HG03354 (cell line): ENCODE measurements around the gene DAAM2.

Experiments
- ATAC-seq: cut with Tn5 transposase; IDR thresholded peaks from one replicate; pipeline ENCODE4 v1.9.1; 2021; ENCODE audit warnings: mild to moderate bottlenecking; ENCODE audit not compliant: unreplicated experiment, poor library complexity, severe bottlenecking

DAAM2 gene

GRCh38 chr6:39902136-39902535, 110.0 kb downstream of the DAAM2 start:
- ATAC-seq, result no peak

GRCh38 chr6:39902786-39903465, 110.8 kb downstream of the DAAM2 start:
- ATAC-seq, result no peak

GRCh38 chr6:39903656-39904055, 111.5 kb downstream of the DAAM2 start:
- no peak for ATAC-seq

GRCh38 chr6:39904946-39905639, 112.9 kb downstream of the DAAM2 start:
- ATAC-seq, result no peak

- no peak for ATAC-seq
Observed at GRCh38 chr6:39905640-39905975, 113.4 kb downstream of the DAAM2 start.

GRCh38 chr6:39906318-39906761, 114.2 kb downstream of the DAAM2 start:
- ATAC-seq, result no peak

- no peak for ATAC-seq
Observed at GRCh38 chr6:39907871-39908575, 115.8 kb downstream of the DAAM2 start.

- ATAC-seq, result no peak
Observed at GRCh38 chr6:39908838-39909583, 116.8 kb downstream of the DAAM2 start.

GRCh38 chr6:39909701-39910100, 117.5 kb downstream of the DAAM2 start:
- ATAC-seq, result no peak

GRCh38 chr6:39910164-39910563, 118.0 kb downstream of the DAAM2 start:
- no peak for ATAC-seq

- ATAC-seq, result no peak
Observed at GRCh38 chr6:39910744-39911143, 118.6 kb downstream of the DAAM2 start.

GRCh38 chr6:39911513-39912125, 119.4 kb downstream of the DAAM2 start:
- ATAC-seq, result no peak

GRCh38 chr6:39912446-39912845, 120.3 kb downstream of the DAAM2 start:
- no peak for ATAC-seq

- ATAC-seq, result no peak
Observed at GRCh38 chr6:39913391-39913916, 121.3 kb downstream of the DAAM2 start.

GRCh38 chr6:39914239-39914638, 122.1 kb downstream of the DAAM2 start:
- ATAC-seq, result no peak

- no peak for ATAC-seq
Observed at GRCh38 chr6:39915866-39916265, 123.7 kb downstream of the DAAM2 start.

- ATAC-seq, result no peak
Observed at GRCh38 chr6:39917329-39917728, 125.2 kb downstream of the DAAM2 start.

- no peak for ATAC-seq
Observed at GRCh38 chr6:39917981-39918380, 125.8 kb downstream of the DAAM2 start.

- no peak for ATAC-seq
Observed at GRCh38 chr6:39918831-39919230, 126.7 kb downstream of the DAAM2 start.

GRCh38 chr6:39920157-39920556, 128.0 kb downstream of the DAAM2 start:
- no peak for ATAC-seq
